GM12878 (cell line): ENCODE data around the gene FBLIM1. TPM values are rescaled to one million over a fixed set of nuclear protein-coding genes. Genes with fewer than 3 reads are reported as not detected.
A peak's percentile ranks its signal among the peaks of the same experiment; 100 is the strongest.

Source experiments
- ATAC-seq: fragments of 200-7000 bp; cut with Tn5 transposase; 3 replicates; pipeline ENCODE4 v1.9.1; 2020; ENCODE audit warnings: mild to moderate bottlenecking, moderate library complexity
- BruUV-seq: library from RNA; stranded (reverse); fragments of 400-500 nt; replicated peaks from 2 replicates; lab custom pipeline; 2021; lab: Mats Ljungman, UMichigan
- CTCF ChIA-PET: fragments of 300-600 bp; sonication (Branson Sonifier 250); formaldehyde crosslinking; extraction: SDS; loops from one replicate; lab custom pipeline; 2021; ENCODE audit warnings: inconsistent platforms; lab: Yijun Ruan, JAX
- POLR2A ChIA-PET: fragments of 350-600 bp; formaldehyde crosslinking; extraction: SDS; loops from one replicate; lab custom pipeline; 2021; ENCODE audit warnings: inconsistent platforms; lab: Charles Lee
- RAD21 ChIA-PET: fragments of 300-600 bp; sonication (Branson Sonifier 250); formaldehyde crosslinking; loops from one replicate; lab custom pipeline; 2023; ENCODE audit warnings: antibody characterized with exemption; ENCODE audit not compliant: unreplicated experiment; lab: Charles Lee
- SMC1A ChIA-PET: fragments of 300-600 bp; sonication (Branson Sonifier 250); formaldehyde crosslinking; loops from one replicate; lab custom pipeline; 2023; ENCODE audit not compliant: unreplicated experiment, uncharacterized antibody; lab: Charles Lee
- DNase-seq: peaks from one replicate; pipeline ENCODE4 v3.0.0-alpha.2; 2011; ENCODE audit warnings: low read depth, low spot score
- FAIRE-seq: peaks from 3 replicates; lab custom pipeline; 2011; peaks lifted over from hg19 to GRCh38; lab: Jason Lieb, UNC
- H2AFZ ChIP-seq: 2 replicates; pipeline ENCODE4 v1.6.0; 2011; ENCODE audit warnings: low read depth, low read length, control low read depth; ENCODE audit not compliant: control insufficient read depth
- H3K27ac ChIP-seq: 2 replicates; pipeline ENCODE4 v1.5.1; 2011; ENCODE audit warnings: control low read depth; ENCODE audit not compliant: control insufficient read depth, insufficient read depth
- H3K27me3 ChIP-seq, 2 experiments: replicated peaks in 1 of 2; 2 replicates each; pipeline versions ENCODE4 v1.6.0 to v1.6.1; 2011; ENCODE audit warnings: low read length in 1 of 2; ENCODE audit not compliant: control insufficient read depth in 2 of 2, insufficient read depth in 2 of 2
- H3K36me3 ChIP-seq, 2 experiments: 2 replicates each; pipeline ENCODE4 v1.5.1; 2011; ENCODE audit warnings: low read length in 1 of 2; ENCODE audit not compliant: control insufficient read depth in 2 of 2, insufficient read depth in 2 of 2
- H3K4me1 ChIP-seq: 2 replicates; pipeline ENCODE4 v1.6.1; 2011; ENCODE audit warnings: mild to moderate bottlenecking, low read length, moderate library complexity, mixed read lengths; ENCODE audit not compliant: control insufficient read depth, insufficient read depth
- H3K4me2 ChIP-seq: 2 replicates; pipeline ENCODE4 v1.6.0; 2011; ENCODE audit warnings: control low read depth; ENCODE audit not compliant: control insufficient read depth, insufficient read depth
- H3K4me3 ChIP-seq: fragments of 200-600 bp; sonication (generic); 2 replicates; pipeline ENCODE4 v1.5.1; 2016
- H3K79me2 ChIP-seq: 2 replicates; pipeline ENCODE4 v1.6.0; 2011; ENCODE audit warnings: low read length; ENCODE audit not compliant: control insufficient read depth, insufficient read depth
- H3K9ac ChIP-seq: 2 replicates; pipeline ENCODE4 v1.8.0; 2011; ENCODE audit warnings: low read length, control low read depth, mixed read lengths; ENCODE audit not compliant: control insufficient read depth, insufficient read depth
- H3K9me3 ChIP-seq: replicated peaks from 3 replicates; pipeline ENCODE4 v1.5.1; 2011; ENCODE audit warnings: mild to moderate bottlenecking, low read length; ENCODE audit not compliant: control insufficient read depth, insufficient read depth
- H4K20me1 ChIP-seq: 2 replicates; pipeline ENCODE4 v1.6.0; 2011; ENCODE audit not compliant: control insufficient read depth, insufficient read depth
- CHD4 ChIP-seq: fragments of 200-600 bp; sonication (generic); IDR thresholded peaks from 2 replicates; pipeline ENCODE4 v1.6.1; 2016; ENCODE audit warnings: mild to moderate bottlenecking
- CREB1 ChIP-seq: IDR thresholded peaks from 2 replicates; pipeline ENCODE4 v1.6.1; 2012; ENCODE audit warnings: low read depth, mild to moderate bottlenecking, inconsistent platforms
- GABPA ChIP-seq: IDR thresholded peaks from 2 replicates; pipeline ENCODE4 v1.6.1; 2014; ENCODE audit warnings: antibody characterized with exemption, low read depth, mild to moderate bottlenecking, inconsistent platforms
- GATAD2B ChIP-seq: fragments of 450-650 bp; conservative IDR thresholded peaks from 2 replicates; pipeline ENCODE4 v1.6.1; 2017; ENCODE audit warnings: low read depth, mild to moderate bottlenecking, moderate library complexity
- IRF4 ChIP-seq: IDR thresholded peaks from 2 replicates; pipeline ENCODE4 v1.6.1; 2011; ENCODE audit warnings: low read depth, low read length
- NFIC ChIP-seq: IDR thresholded peaks from 2 replicates; pipeline ENCODE4 v1.6.1; 2012; ENCODE audit warnings: low read depth, mild to moderate bottlenecking, inconsistent platforms, low read length, moderate library complexity
- NFYA ChIP-seq: IDR thresholded peaks from 2 replicates; pipeline ENCODE4 v1.6.1; 2011; ENCODE audit warnings: low read depth, mild to moderate bottlenecking, low read length, improper control_type of control experiment, borderline replicate concordance
- RAD51 ChIP-seq: fragments of 450-650 bp; IDR thresholded peaks from 2 replicates; pipeline ENCODE4 v1.6.1; 2016; ENCODE audit warnings: moderate library complexity, mild to moderate bottlenecking, inconsistent platforms
- SP1 ChIP-seq: IDR thresholded peaks from one replicate; pipeline ENCODE4 v1.6.1; 2011; ENCODE audit warnings: low read depth, low read length
- SPI1 ChIP-seq: IDR thresholded peaks from 2 replicates; pipeline ENCODE4 v1.6.1; 2011; ENCODE audit warnings: low read depth, mild to moderate bottlenecking, low read length, moderate library complexity, borderline replicate concordance; ENCODE audit not compliant: insufficient read depth
- TBL1XR1 ChIP-seq: IDR thresholded peaks from 2 replicates; pipeline ENCODE4 v1.6.1; 2012; ENCODE audit warnings: low read depth, low read length, improper control_type of control experiment
- WGBS: methylation state at CpG from one replicate; pipeline ENCODE4 v1.1.6; 2016; ENCODE audit warnings: low lambda C conversion rate; ENCODE audit not compliant: insufficient replicate concordance, insufficient coverage; ENCODE audit errors: missing lambda C conversion rate; 5-methylcytosine and 5-hydroxymethylcytosine counted together
- in situ Hi-C: fragments of 300-500 bp; cut with MboI; formaldehyde crosslinking; loops from 9 replicates; pipeline ENCODE4 v1.14.3; 2018; ENCODE audit warnings: mixed read lengths
- intact Hi-C: fragments of 100-400 bp; cut with micrococcal nuclease; formaldehyde crosslinking; loops from one replicate; pipeline ENCODE4 v1.14.2; 2022; ENCODE audit not compliant: unreplicated experiment
- polyA plus RNA-seq, 11 experiments: library from polyadenylated mRNA; depleted of rRNA in 4 of 11; unstranded in 6 of 11; stranded (reverse) in 5 of 11; fragments of >200 nt; fragmentation: Nextera tagmentation in 4 of 11; fragmentation: Illumina TruSeq in 1 of 11; extraction: Ambion mirVana in 4 of 11; extraction: Trizol in 1 of 11; gene quantifications; 1 replicate in 1 of 11; 2 replicates in 10 of 11; pipeline versions ENCODE4 v1.2.1 to v1.2.3, GENCODE V29; 2011 to 2016; ENCODE audit warnings: inconsistent platforms in 2 of 11, missing spikeins in 2 of 11, low read depth in 1 of 11
- total RNA-seq, 4 experiments: library from RNA; depleted of rRNA in 3 of 4; stranded (reverse); fragments of >200 nt in 3 of 4; fragmentation: Illumina TruSeq in 1 of 4; extraction: Trizol in 1 of 4; gene quantifications; 2 replicates each; pipeline versions ENCODE4 v1.2.1 to v1.2.3, GENCODE V29; 2013 to 2021
- TF ChIP-seq, protein P1 (sequence below): fragments of 450-650 bp; IDR thresholded peaks from 2 replicates; pipeline ENCODE4 v1.6.1; 2017; ENCODE audit warnings: mild to moderate bottlenecking, moderate library complexity
- TF ChIP-seq, protein P2 (sequence below): IDR thresholded peaks from 2 replicates; pipeline ENCODE4 v1.6.1; 2012; ENCODE audit warnings: low read depth, low read length, improper control_type of control experiment

FBLIM1 gene
- total and polyA plus RNA-seq, 10 of the 15 experiments (the other 5 are each of a cell fraction or from before 2014, with no cell fraction given): 0.03 to 0.13 TPM; not detected in 8

DNA sequence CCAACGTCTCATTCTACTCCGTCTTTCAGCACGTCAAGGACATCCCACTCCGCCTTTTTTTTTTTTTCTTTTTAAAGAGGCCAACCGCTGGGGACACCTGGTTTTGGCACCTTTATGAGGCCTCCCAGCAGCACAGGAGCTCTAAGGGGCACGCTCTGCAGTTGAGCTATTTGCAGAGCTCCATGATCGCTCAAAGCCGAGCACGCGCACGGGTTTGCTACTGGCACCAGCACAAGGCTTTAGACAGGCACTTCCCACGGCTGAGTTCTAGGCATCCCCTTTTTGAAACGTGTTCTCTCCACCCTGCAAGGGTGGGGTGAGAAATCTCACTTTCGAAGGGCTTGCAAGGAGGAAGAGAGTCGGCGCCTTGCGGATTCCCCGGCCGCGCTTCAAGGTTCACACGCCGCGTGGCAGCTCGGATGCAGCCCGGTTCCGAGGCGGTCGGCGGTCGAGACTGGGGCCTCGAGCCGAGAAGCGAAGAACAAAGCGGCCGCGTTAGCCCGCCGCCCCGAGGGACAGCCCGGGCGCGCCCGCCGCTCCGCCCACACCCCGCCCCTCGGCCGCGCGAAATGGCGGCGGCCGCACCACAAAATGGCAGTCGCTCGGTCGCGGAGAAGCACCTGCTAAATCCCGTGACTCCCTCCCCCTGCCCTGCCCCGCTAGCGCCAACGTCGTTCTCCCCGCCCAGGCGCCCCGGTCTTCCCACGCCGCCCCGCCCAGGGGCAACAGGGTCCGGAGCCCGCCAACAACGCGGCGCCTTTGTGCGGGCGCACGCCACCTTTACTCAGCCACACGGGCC is 76.0 kb downstream of the FBLIM1 start:
- ChIA-PET CTCF (interaction anchor here (0.6 to 1.8 kb wide), 14 partner anchors 9 to 175 kb away, joined by 3 to 25 read pairs (median 4); partner anchors contain the start of gene SPEN), RAD21 (interaction anchor here (0.9 to 2.8 kb wide), 16 partner anchors 10 to 180 kb away, joined by 3 to 55 read pairs (median 6); partner anchors contain the start of genes SPEN and ZBTB17), POLR2A (interaction anchor here (0.5 to 3.1 kb wide), 14 partner anchors 10 to 513 kb away, joined by 3 to 75 read pairs (median 6); partner anchors contain the start of gene SPEN), SMC1A (interaction anchor here (0.7 to 4.2 kb wide), 18 partner anchors 9 to 173 kb away, joined by 3 to 49 read pairs (median 6); partner anchors contain the start of gene SPEN)
- WGBS: 1% methylated on average over 67 of the region's 77 CpGs
- peaks cover 26% of the 10 kb centered on the region for H3K79me2 ChIP-seq
- intact Hi-C loops: loop anchor here (1.0 kb wide), 1 partner anchor 13 kb away; the partner anchor contains the start of gene SPEN
- H4K20me1 ChIP-seq: no peaks in the 10 kb centered on the region
- peak overlapping the region; percentile 87 for H3K4me3 ChIP-seq
- H3K4me2 ChIP-seq: peak overlapping the region; percentile 97
- H3K9me3 ChIP-seq: no peaks in the 10 kb centered on the region
- in situ Hi-C loops: no loop called here
- H3K27me3 ChIP-seq: no peaks in the 10 kb centered on the region
- peak overlapping the region; percentile 100 for H3K27ac ChIP-seq
- peak; percentile 86 for FAIRE-seq
- H3K4me1 ChIP-seq: peaks cover 38% of the 10 kb centered on the region
- no peaks in the 10 kb centered on the region for H3K36me3 ChIP-seq
- ATAC-seq: peak; percentile 74
- peak; percentile 84 for DNase-seq
- peak overlapping the region; percentile 81 for H2AFZ ChIP-seq
- no TSS peak for BruUV-seq
- peak overlapping the region; percentile 100 for H3K9ac ChIP-seq
- peak; percentile 77 for TF ChIP-seq CREB1
- TF ChIP-seq, protein P1, sequence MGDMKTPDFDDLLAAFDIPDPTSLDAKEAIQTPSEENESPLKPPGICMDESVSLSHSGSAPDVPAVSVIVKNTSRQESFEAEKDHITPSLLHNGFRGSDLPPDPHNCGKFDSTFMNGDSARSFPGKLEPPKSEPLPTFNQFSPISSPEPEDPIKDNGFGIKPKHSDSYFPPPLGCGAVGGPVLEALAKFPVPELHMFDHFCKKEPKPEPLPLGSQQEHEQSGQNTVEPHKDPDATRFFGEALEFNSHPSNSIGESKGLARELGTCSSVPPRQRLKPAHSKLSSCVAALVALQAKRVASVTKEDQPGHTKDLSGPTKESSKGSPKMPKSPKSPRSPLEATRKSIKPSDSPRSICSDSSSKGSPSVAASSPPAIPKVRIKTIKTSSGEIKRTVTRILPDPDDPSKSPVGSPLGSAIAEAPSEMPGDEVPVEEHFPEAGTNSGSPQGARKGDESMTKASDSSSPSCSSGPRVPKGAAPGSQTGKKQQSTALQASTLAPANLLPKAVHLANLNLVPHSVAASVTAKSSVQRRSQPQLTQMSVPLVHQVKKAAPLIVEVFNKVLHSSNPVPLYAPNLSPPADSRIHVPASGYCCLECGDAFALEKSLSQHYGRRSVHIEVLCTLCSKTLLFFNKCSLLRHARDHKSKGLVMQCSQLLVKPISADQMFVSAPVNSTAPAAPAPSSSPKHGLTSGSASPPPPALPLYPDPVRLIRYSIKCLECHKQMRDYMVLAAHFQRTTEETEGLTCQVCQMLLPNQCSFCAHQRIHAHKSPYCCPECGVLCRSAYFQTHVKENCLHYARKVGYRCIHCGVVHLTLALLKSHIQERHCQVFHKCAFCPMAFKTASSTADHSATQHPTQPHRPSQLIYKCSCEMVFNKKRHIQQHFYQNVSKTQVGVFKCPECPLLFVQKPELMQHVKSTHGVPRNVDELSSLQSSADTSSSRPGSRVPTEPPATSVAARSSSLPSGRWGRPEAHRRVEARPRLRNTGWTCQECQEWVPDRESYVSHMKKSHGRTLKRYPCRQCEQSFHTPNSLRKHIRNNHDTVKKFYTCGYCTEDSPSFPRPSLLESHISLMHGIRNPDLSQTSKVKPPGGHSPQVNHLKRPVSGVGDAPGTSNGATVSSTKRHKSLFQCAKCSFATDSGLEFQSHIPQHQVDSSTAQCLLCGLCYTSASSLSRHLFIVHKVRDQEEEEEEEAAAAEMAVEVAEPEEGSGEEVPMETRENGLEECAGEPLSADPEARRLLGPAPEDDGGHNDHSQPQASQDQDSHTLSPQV: peak; percentile 92
- no peak for TF ChIP-seq SPI1
- TF ChIP-seq, protein P2, sequence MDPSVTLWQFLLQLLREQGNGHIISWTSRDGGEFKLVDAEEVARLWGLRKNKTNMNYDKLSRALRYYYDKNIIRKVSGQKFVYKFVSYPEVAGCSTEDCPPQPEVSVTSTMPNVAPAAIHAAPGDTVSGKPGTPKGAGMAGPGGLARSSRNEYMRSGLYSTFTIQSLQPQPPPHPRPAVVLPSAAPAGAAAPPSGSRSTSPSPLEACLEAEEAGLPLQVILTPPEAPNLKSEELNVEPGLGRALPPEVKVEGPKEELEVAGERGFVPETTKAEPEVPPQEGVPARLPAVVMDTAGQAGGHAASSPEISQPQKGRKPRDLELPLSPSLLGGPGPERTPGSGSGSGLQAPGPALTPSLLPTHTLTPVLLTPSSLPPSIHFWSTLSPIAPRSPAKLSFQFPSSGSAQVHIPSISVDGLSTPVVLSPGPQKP: no peak
- TF ChIP-seq NFIC: 0 out of 2 replicates have a peak, but pooled peaks have one; percentile 46
- no peak for TF ChIP-seq NFYA
- no peak for TF ChIP-seq RAD51
- TF ChIP-seq SP1: peak; percentile 72
- no peak for TF ChIP-seq GABPA
- no peak for TF ChIP-seq CHD4
- peak; percentile 55 for TF ChIP-seq IRF4
- peak; percentile 70; the same call in 1 of the 2 replicates for TF ChIP-seq TBL1XR1
- TF ChIP-seq GATAD2B: peak; percentile 97
